Vagina (tissue), 2 donors: ENCODE measurements around the gene ZCCHC2. TPM values are rescaled to one million over a fixed set of nuclear protein-coding genes. Genes with fewer than 3 reads are reported as not detected.

Experiments
- DNase-seq, 2 donors: peaks; one replicate each; pipeline ENCODE4 v3.0.0-alpha.2; 2017; ENCODE audit errors: extremely low spot score in 2 of 2
- H3K27ac ChIP-seq: fragments of 200-600 bp; sonication (generic); one replicate; pipeline ENCODE4 v1.5.1; 2019
- H3K27me3 ChIP-seq: fragments of 200-600 bp; sonication (generic); one replicate; pipeline ENCODE4 v1.5.1; 2019
- H3K36me3 ChIP-seq, 2 donors: fragments of 200-600 bp; sonication (generic); one replicate each; pipeline ENCODE4 v1.5.1; 2017 to 2019
- H3K4me1 ChIP-seq: fragments of 200-600 bp; sonication (generic); one replicate; pipeline ENCODE4 v1.5.1; 2019
- H3K4me3 ChIP-seq, 2 donors: fragments of 200-600 bp; sonication (generic); 1 replicate in 1 of 2; 2 replicates in 1 of 2; pipeline ENCODE4 v1.5.1; 2016 to 2019
- H3K9me3 ChIP-seq: fragments of 200-600 bp; sonication (generic); one replicate; pipeline ENCODE4 v1.5.1; 2019
- CTCF ChIP-seq, 3 experiments: fragments of 450-650 bp in 2 of 3; fragments of 200-600 bp in 1 of 3; sonication (generic) in 1 of 3; IDR thresholded peaks; one replicate each; pipeline ENCODE4 v1.5.1; 2017 to 2019; ENCODE audit warnings: antibody characterized with exemption in 3 of 3, mild to moderate bottlenecking in 2 of 3, moderate library complexity in 2 of 3
- POLR2A ChIP-seq, 2 donors: fragments of 450-650 bp; IDR thresholded peaks; one replicate each; pipeline ENCODE4 v1.6.1; 2017; ENCODE audit warnings: antibody characterized with exemption in 2 of 2, mild to moderate bottlenecking in 2 of 2, moderate library complexity in 2 of 2
- POLR2AphosphoS5 ChIP-seq, 2 donors: sonication (generic); formaldehyde crosslinking; IDR thresholded peaks; one replicate each; pipeline ENCODE4 v1.9.0; 2017; ENCODE audit warnings: antibody characterized with exemption in 2 of 2, mild to moderate bottlenecking in 2 of 2, low read depth in 1 of 2; ENCODE audit not compliant: insufficient read depth in 1 of 2
- intact Hi-C: fragments of 100-400 bp; cut with DNase I; formaldehyde crosslinking; loops from one replicate; pipeline ENCODE4 v1.15.1; 2023
- total RNA-seq: library from RNA; depleted of rRNA; stranded (reverse); fragments of >200 nt; gene quantifications from one replicate; pipeline ENCODE4 v1.2.3, GENCODE V29; 2016

ZCCHC2 gene
- total RNA-seq, 1 donor from 2014 or later, result 30.4 TPM

- Histone ChIP-seq H3K27ac (no peak overlapping the region), H3K4me1 (no peaks in the 10 kb centered on the region), H3K27me3 (no peaks in the 10 kb centered on the region), H3K9me3 (no peaks in the 10 kb centered on the region), H3K4me3 (peak overlapping the region in 1 of 2 donors; percentile 19), H3K36me3 (no peaks in the 10 kb centered on the region)
- TF ChIP-seq CTCF (IDR thresholded peaks at IDR 0.05) (no peak), POLR2AphosphoS5 (IDR thresholded peaks at IDR 0.05; ENCODE audit: insufficient read depth in 1 of 2, low read depth in 1 of 2) (peak in 1 of 2 donors; percentile 19)
- DNase-seq, result no peak
- intact Hi-C loops, result no loop called here
Measured at GRCh38 chr18:62611453-62612288, 88.8 kb downstream of the ZCCHC2 start.

GRCh38 chr18:62612289-62612645 lies 89.4 kb downstream of the ZCCHC2 start:
- no peak for DNase-seq
- Histone ChIP-seq H3K4me3 (peak overlapping the region in 1 of 2 donors; percentile 19), H3K36me3 (no peaks in the 10 kb centered on the region), H3K27ac (no peak overlapping the region), H3K4me1 (no peaks in the 10 kb centered on the region), H3K9me3 (no peaks in the 10 kb centered on the region), H3K27me3 (no peaks in the 10 kb centered on the region)
- TF ChIP-seq POLR2A (IDR thresholded peaks at IDR 0.05) (no peak), POLR2AphosphoS5 (IDR thresholded peaks at IDR 0.05; ENCODE audit: insufficient read depth in 1 of 2, low read depth in 1 of 2) (no peak), CTCF (IDR thresholded peaks at IDR 0.05) (no peak)
- intact Hi-C loops, result no loop called here

- Histone ChIP-seq H3K36me3 (no peaks in the 10 kb centered on the region), H3K9me3 (no peaks in the 10 kb centered on the region), H3K27me3 (no peaks in the 10 kb centered on the region), H3K27ac (no peak overlapping the region), H3K4me3 (no peak overlapping the region), H3K4me1 (no peaks in the 10 kb centered on the region)
- no peak for DNase-seq
- no peak for TF ChIP-seq POLR2A (IDR thresholded peaks at IDR 0.05)
- TF ChIP-seq CTCF (IDR thresholded peaks at IDR 0.05), result no peak
- TF ChIP-seq POLR2AphosphoS5 (IDR thresholded peaks at IDR 0.05; ENCODE audit: insufficient read depth in 1 of 2, low read depth in 1 of 2), result no peak
- intact Hi-C loops, result no loop called here
Measured at GRCh38 chr18:62612776-62613175, 90.0 kb downstream of the ZCCHC2 start.

- Histone ChIP-seq H3K4me3 (no peak overlapping the region), H3K27ac (no peak overlapping the region), H3K27me3 (no peaks in the 10 kb centered on the region), H3K9me3 (no peaks in the 10 kb centered on the region), H3K4me1 (no peaks in the 10 kb centered on the region), H3K36me3 (no peaks in the 10 kb centered on the region)
- no peak for DNase-seq
- intact Hi-C loops, result no loop called here
- TF ChIP-seq POLR2AphosphoS5 (IDR thresholded peaks at IDR 0.05; ENCODE audit: insufficient read depth in 1 of 2, low read depth in 1 of 2) (no peak), POLR2A (IDR thresholded peaks at IDR 0.05) (no peak), CTCF (IDR thresholded peaks at IDR 0.05) (no peak)
Measured at GRCh38 chr18:62614494-62614893, 91.7 kb downstream of the ZCCHC2 start.

- DNase-seq, result no peak
- Histone ChIP-seq H3K27ac (no peak overlapping the region), H3K36me3 (no peaks in the 10 kb centered on the region), H3K27me3 (no peaks in the 10 kb centered on the region), H3K4me1 (no peaks in the 10 kb centered on the region), H3K4me3 (no peak overlapping the region), H3K9me3 (no peaks in the 10 kb centered on the region)
- TF ChIP-seq CTCF (IDR thresholded peaks at IDR 0.05), result no peak
- no peak for TF ChIP-seq POLR2A (IDR thresholded peaks at IDR 0.05)
- TF ChIP-seq POLR2AphosphoS5 (IDR thresholded peaks at IDR 0.05; ENCODE audit: insufficient read depth in 1 of 2, low read depth in 1 of 2), result no peak
- intact Hi-C loops, result no loop called here
Measured at GRCh38 chr18:62616331-62616805, 93.5 kb downstream of the ZCCHC2 start.
